H9 (cell line): ENCODE results near the gene AHDC1. TPM values are rescaled to one million over a fixed set of nuclear protein-coding genes. Genes with fewer than 3 reads are reported as not detected.

Experiments used
- DNase-seq: peaks from one replicate; pipeline ENCODE4 v3.0.0-alpha.2; 2017
- H2AFZ ChIP-seq: one replicate; pipeline ENCODE4 v1.6.1; 2013; ENCODE audit warnings: mild to moderate bottlenecking, low read length, control low read depth, moderate library complexity
- H2AK5ac ChIP-seq: 2 replicates; pipeline ENCODE4 v1.6.1; 2013; ENCODE audit warnings: low read length, control low read depth, mixed read lengths; ENCODE audit not compliant: insufficient read length
- H2BK120ac ChIP-seq: one replicate; pipeline ENCODE4 v1.6.1; 2013; ENCODE audit warnings: low read depth, mild to moderate bottlenecking, low read length, control low read depth, inconsistent platforms; ENCODE audit not compliant: poor library complexity, severe bottlenecking
- H2BK12ac ChIP-seq: 2 replicates; pipeline ENCODE4 v1.6.1; 2013; ENCODE audit warnings: low read length, control low read depth, mixed read lengths, low read depth; ENCODE audit not compliant: insufficient read length
- H2BK15ac ChIP-seq: 2 replicates; pipeline ENCODE4 v1.6.1; 2013; ENCODE audit warnings: low read depth, low read length, control low read depth
- H2BK20ac ChIP-seq: one replicate; pipeline ENCODE4 v1.6.1; 2013; ENCODE audit warnings: low read depth, mild to moderate bottlenecking, low read length, control low read depth, inconsistent platforms; ENCODE audit not compliant: poor library complexity, severe bottlenecking
- H2BK5ac ChIP-seq: 2 replicates; pipeline ENCODE4 v1.6.1; 2013; ENCODE audit warnings: low read length, control low read depth, mixed read lengths; ENCODE audit not compliant: insufficient read length
- H3K14ac ChIP-seq: 2 replicates; pipeline ENCODE4 v1.6.1; 2013; ENCODE audit warnings: low read length, control low read depth; ENCODE audit not compliant: insufficient read depth
- H3K18ac ChIP-seq: 2 replicates; pipeline ENCODE4 v1.6.1; 2013; ENCODE audit warnings: low read depth, mild to moderate bottlenecking, mixed read lengths, low read length, control low read depth; ENCODE audit not compliant: insufficient read length
- H3K23ac ChIP-seq: 2 replicates; pipeline ENCODE4 v1.6.1; 2013; ENCODE audit warnings: low read length, control low read depth, mixed read lengths, low read depth; ENCODE audit not compliant: insufficient read length
- H3K23me2 ChIP-seq: 2 replicates; pipeline ENCODE4 v1.6.1; 2013; ENCODE audit warnings: low read depth, mild to moderate bottlenecking, mixed read lengths, low read length, control low read depth; ENCODE audit not compliant: insufficient read length, poor library complexity, severe bottlenecking
- H3K27ac ChIP-seq: 2 replicates; pipeline ENCODE4 v1.5.1; 2013; ENCODE audit warnings: low read length, control low read depth, mixed read lengths, low read depth; ENCODE audit not compliant: insufficient read length
- H3K27me3 ChIP-seq: 2 replicates; pipeline ENCODE4 v1.6.1; 2013; ENCODE audit warnings: low read length, control low read depth, inconsistent platforms; ENCODE audit not compliant: insufficient read depth
- H3K4ac ChIP-seq: 2 replicates; pipeline ENCODE4 v1.6.1; 2013; ENCODE audit warnings: low read depth, mild to moderate bottlenecking, control low read depth, inconsistent platforms, low read length, moderate library complexity
- H3K4me1 ChIP-seq: 2 replicates; pipeline ENCODE4 v1.6.1; 2013; ENCODE audit warnings: low read length, control low read depth, inconsistent platforms; ENCODE audit not compliant: insufficient read depth
- H3K4me2 ChIP-seq: 2 replicates; pipeline ENCODE4 v1.6.1; 2013; ENCODE audit warnings: low read length, control low read depth, mixed read lengths; ENCODE audit not compliant: insufficient read length, insufficient read depth
- H3K56ac ChIP-seq: 2 replicates; pipeline ENCODE4 v1.6.1; 2013; ENCODE audit warnings: low read depth, mild to moderate bottlenecking, mixed read lengths, low read length, control low read depth; ENCODE audit not compliant: insufficient read length
- H3K79me1 ChIP-seq: 2 replicates; pipeline ENCODE4 v1.6.1; 2013; ENCODE audit warnings: low read depth, mild to moderate bottlenecking, moderate library complexity, low read length, control low read depth, inconsistent platforms; ENCODE audit not compliant: insufficient read depth, poor library complexity, severe bottlenecking
- H3K79me2 ChIP-seq: 2 replicates; pipeline ENCODE4 v1.6.1; 2013; ENCODE audit warnings: low read length, control low read depth, inconsistent platforms; ENCODE audit not compliant: insufficient read depth
- H3K9ac ChIP-seq: 2 replicates; pipeline ENCODE4 v1.6.1; 2013; ENCODE audit warnings: low read length, control low read depth, mixed read lengths; ENCODE audit not compliant: insufficient read length; ENCODE audit errors: extremely low read depth
- H3K9me3 ChIP-seq: one replicate; pipeline ENCODE4 v1.6.1; 2013; ENCODE audit warnings: low read depth, low read length, inconsistent platforms; ENCODE audit not compliant: control insufficient read depth
- H3T11ph ChIP-seq: one replicate; pipeline ENCODE4 v1.6.1; 2013; ENCODE audit warnings: mild to moderate bottlenecking, low read length, control low read depth, inconsistent platforms
- H4K20me1 ChIP-seq: one replicate; pipeline ENCODE4 v1.6.1; 2013; ENCODE audit not compliant: control insufficient read depth, insufficient read length, insufficient read depth
- H4K5ac ChIP-seq: 2 replicates; pipeline ENCODE4 v1.6.1; 2013; ENCODE audit warnings: low read depth, mild to moderate bottlenecking, mixed read lengths, low read length, control low read depth; ENCODE audit not compliant: insufficient read length
- H4K8ac ChIP-seq: replicated peaks from 2 replicates; pipeline ENCODE4 v1.6.1; 2013; ENCODE audit warnings: low read length, control low read depth, mixed read lengths, low read depth; ENCODE audit not compliant: insufficient read length
- H4K91ac ChIP-seq: 2 replicates; pipeline ENCODE4 v1.6.1; 2013; ENCODE audit warnings: low read depth, mild to moderate bottlenecking, moderate library complexity, mixed read lengths, low read length, control low read depth; ENCODE audit not compliant: insufficient read length
- H3K27ac Mint-ChIP-seq, 3 experiments: 2 replicates in 2 of 3; 3 replicates in 1 of 3; pipeline ENCODE4 v1.8.0; 2020 to 2021; ENCODE audit warnings: mixed read lengths in 3 of 3, mild to moderate bottlenecking in 1 of 3, moderate library complexity in 1 of 3
- H3K27me3 Mint-ChIP-seq: 2 replicates; pipeline ENCODE4 v1.8.0; 2021; ENCODE audit warnings: low read depth, mild to moderate bottlenecking, moderate library complexity, mixed read lengths
- H3K36me3 Mint-ChIP-seq, 3 experiments: 2 replicates in 2 of 3; 3 replicates in 1 of 3; pipeline ENCODE4 v1.8.0; 2020 to 2021; ENCODE audit warnings: low read depth in 3 of 3, mixed read lengths in 3 of 3; ENCODE audit not compliant: insufficient read depth in 1 of 3
- H3K4me1 Mint-ChIP-seq, 2 experiments: 2 replicates each; pipeline ENCODE4 v1.8.0; 2020; ENCODE audit warnings: mixed read lengths in 2 of 2
- H3K4me3 Mint-ChIP-seq, 2 experiments: 2 replicates in 1 of 2; 3 replicates in 1 of 2; pipeline ENCODE4 v1.8.0; 2020 to 2021; ENCODE audit warnings: mild to moderate bottlenecking in 2 of 2, mixed read lengths in 2 of 2, moderate library complexity in 1 of 2
- H3K9me3 Mint-ChIP-seq, 2 experiments: 2 replicates in 1 of 2; 3 replicates in 1 of 2; pipeline ENCODE4 v1.8.0; 2020; ENCODE audit warnings: mild to moderate bottlenecking in 2 of 2, mixed read lengths in 2 of 2, moderate library complexity in 1 of 2
- CTCF ChIP-seq: fragments of 200-600 bp; sonication (generic); conservative IDR thresholded peaks from 3 replicates; pipeline ENCODE4 v1.8.0; 2021; ENCODE audit warnings: antibody characterized with exemption, mild to moderate bottlenecking
- WGBS: extraction: QIAGEN DNeasy Blood & Tissue Kit; methylation state at CpG from one replicate; pipeline ENCODE4 v1.1.7; 2013; ENCODE audit warnings: missing lambda C conversion rate, low lambda C conversion rate, mixed read lengths; ENCODE audit not compliant: insufficient read length; ENCODE audit errors: extremely low coverage; 5-methylcytosine and 5-hydroxymethylcytosine counted together
- total RNA-seq: library from RNA; stranded (reverse); gene quantifications from 2 replicates; pipeline ENCODE4 v1.2.1, GENCODE V29; 2021

Gene AHDC1
- total RNA-seq, 1 experiment from 2014 or later, result 29.4 TPM

GRCh38 chr1:27556781-27557595 is 47.0 kb downstream of the AHDC1 start:
- Mint-ChIP-seq H3K4me3 (peak overlapping the region in 1 of 2 experiments; percentile 57; a peak in 3 of 5 replicates), H3K9me3 (no peaks in the 10 kb centered on the region; a peak in 2 of 5 replicates), H3K4me1 (peaks cover 44 to 58% of the 10 kb centered on the region in 2 experiments), H3K27ac (peak overlapping the region; percentile 57 to 93 (median 85); a peak in 5 of 7 replicates), H3K36me3 (peaks cover 0 to 7% (median 5%) of the 10 kb centered on the region in 3 experiments; a peak in 3 of 7 replicates), H3K27me3 (no peaks in the 10 kb centered on the region)
- Histone ChIP-seq H2BK15ac (no peak overlapping the region), H3K9ac (no peak overlapping the region), H3K9me3 (no peaks in the 10 kb centered on the region), H3K4me1 (peaks cover 16% of the 10 kb centered on the region; the same call in 1 of the 2 replicates), H4K91ac (no peak overlapping the region), H3K79me2 (no peaks in the 10 kb centered on the region), H3K4me2 (peak overlapping the region; percentile 29), H3K23ac (no peak overlapping the region), H2BK120ac (no peak overlapping the region), H3K56ac (no peak overlapping the region), H3K27ac (no peak overlapping the region), H4K20me1 (no peaks in the 10 kb centered on the region), H2BK5ac (no peak overlapping the region), H3K27me3 (no peaks in the 10 kb centered on the region), H3K4ac (no peak overlapping the region), H2AK5ac (no peak overlapping the region), H3K79me1 (no peaks in the 10 kb centered on the region), H2BK20ac (no peak overlapping the region), H3K18ac (no peak overlapping the region), H3K23me2 (no peaks in the 10 kb centered on the region), H4K5ac (no peak overlapping the region), H3K14ac (no peak overlapping the region), H3T11ph (no peak overlapping the region), H2AFZ (no peak overlapping the region), H4K8ac (no peak overlapping the region), H2BK12ac (no peak overlapping the region)
- WGBS, result no CpG with 5 or more reads among the region's 19 CpGs
- peak; percentile 97 for TF ChIP-seq CTCF
- DNase-seq, result peak; percentile 96
